Caki2 (cell line): ENCODE data around the gene ERICH4. TPM values are rescaled to one million over a fixed set of nuclear protein-coding genes. Genes with fewer than 3 reads are reported as not detected.
"Not testable (repeated sequence)": the region's sequence is repeated elsewhere in the genome, so short reads cannot be mapped to it uniquely, and the experiment has no call there.

Source experiments
- DNase-seq: peaks from one replicate; pipeline ENCODE4 v3.0.0-alpha.2; 2015; ENCODE audit warnings: low read depth
- in situ Hi-C: cut with HindIII; loops from 2 replicates; pipeline ENCODE4 v1.10.0; 2016; ENCODE audit warnings: low sequenced_read_pairs, low pct_unique_long_range_greater_than_20kb, mixed read lengths
- total RNA-seq: library from RNA; depleted of rRNA; stranded (reverse); fragments of >200 nt; shearing (Covaris generic); gene quantifications from 2 replicates; pipeline ENCODE4 v1.2.3, GENCODE V29; 2014; ENCODE audit warnings: low replicate concordance; rRNA removed

The ERICH4 gene, protein sequence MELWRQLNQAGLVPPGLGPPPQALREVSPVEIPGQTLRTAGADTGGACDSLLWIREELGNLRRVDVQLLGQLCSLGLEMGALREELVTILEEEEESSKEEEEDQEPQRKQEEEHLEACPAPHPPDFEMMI
- not detected in 2 replicates for total RNA-seq

DNA sequence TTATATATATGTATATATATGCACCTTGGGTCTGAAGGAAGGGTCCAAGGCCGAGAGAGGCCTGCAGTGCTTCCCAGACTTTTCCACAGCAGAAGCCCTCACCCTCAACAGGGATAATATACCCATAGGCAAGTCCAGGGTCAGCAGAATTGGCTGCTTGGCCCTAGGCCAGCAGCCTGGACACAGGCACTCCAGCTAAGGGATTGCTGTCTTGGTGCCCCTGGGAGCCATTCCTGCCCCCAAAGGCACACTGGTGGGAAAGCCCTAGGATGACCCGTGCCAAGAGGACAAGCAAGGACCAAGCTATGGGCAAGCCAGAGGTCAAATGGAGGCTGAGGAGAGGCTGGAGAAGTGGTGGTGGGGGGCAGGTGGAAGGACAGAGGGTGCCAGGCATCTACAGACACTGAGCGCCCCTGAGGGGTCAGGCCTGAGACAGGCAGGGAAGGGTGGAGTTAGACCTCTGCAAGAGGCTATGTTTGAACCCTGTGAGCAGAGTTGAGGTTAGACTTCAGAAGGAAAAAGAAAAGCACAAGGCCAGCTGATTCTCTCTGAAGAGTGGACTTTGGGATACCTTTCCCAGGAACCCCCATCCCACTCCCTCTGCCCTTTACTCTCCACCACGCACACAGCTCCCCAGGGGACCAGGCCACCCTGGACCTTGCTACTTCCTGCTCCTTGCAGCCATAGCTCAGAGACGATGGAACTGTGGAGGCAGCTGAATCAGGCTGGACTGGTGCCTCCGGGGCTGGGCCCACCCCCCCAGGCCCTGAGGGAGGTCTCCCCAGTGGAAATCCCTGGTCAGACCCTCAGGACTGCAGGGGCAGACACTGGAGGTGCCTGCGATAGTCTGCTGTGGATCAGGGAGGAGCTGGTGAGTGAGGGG, at the start of gene ERICH4:
ERICH4 (plus strand) TSS at position 684 of the 883 bp plus-strand sequence; CDS start at position 698, 14 bp downstream.
- in situ Hi-C loops, result no loop called here

GRCh38 chr19:41395355-41395754, 47.6 kb upstream of the ERICH4 start:
- no peak for DNase-seq
- in situ Hi-C loops, result no loop called here

More for the DNA sequence above, at the start of gene ERICH4:
- DNase-seq, result no peak

DNA sequence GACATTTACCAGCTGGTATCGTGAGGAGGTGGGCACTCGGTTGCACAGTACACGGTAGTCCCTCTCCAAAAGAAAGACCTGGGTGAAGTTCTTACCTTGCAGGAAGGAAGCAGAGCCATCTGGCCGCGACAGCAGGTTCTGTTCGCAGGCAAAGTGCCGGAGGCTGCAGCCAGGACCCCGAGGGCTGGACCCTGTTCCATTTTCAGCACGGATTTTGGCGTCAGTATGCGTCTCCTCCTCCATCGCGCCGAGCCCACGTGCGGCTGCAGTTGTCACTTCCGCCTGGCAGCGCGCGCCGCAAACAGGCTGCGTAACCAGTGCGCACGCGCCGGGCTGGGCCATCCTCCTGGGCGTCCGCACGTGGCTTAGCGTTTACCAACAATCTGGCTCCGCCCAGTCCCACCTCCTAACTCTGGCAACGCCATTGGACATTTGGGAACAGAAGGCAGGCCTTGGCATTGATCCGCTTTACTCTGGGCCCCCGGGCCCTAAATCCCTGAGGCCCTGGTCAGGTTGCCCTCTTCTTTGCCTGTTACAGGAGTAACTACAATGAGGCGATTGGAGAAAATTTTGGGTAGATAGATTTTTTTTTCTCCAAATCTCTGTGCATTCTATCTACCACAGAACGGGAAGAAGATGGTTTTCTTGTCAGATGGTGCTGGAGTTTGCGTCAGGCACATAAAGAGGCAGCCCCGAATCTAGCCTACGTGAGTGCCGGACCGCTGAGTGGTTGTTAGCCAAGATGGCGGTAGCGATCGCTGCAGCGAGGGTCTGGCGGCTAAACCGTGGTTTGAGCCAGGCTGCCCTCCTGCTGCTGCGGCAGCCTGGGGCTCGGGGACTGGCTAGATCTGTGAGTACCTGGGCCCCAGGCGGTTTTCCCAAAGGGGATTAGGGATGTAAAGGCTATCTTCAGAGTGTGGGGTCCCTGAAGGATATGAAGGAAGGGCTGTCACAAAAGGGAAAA, 45.6 kb upstream of the ERICH4 start, which contains the start of the genes BCKDHA and EXOSC5:
BCKDHA (plus strand) TSS at position 733 of the 964 bp plus-strand sequence; CDS start at position 743, 10 bp downstream.
EXOSC5 (minus strand) TSS at position 274 of the 964 bp plus-strand sequence; CDS start at position 243, 31 bp downstream.
- in situ Hi-C loops, result no loop called here
- peak; percentile 100 for DNase-seq

DNA sequence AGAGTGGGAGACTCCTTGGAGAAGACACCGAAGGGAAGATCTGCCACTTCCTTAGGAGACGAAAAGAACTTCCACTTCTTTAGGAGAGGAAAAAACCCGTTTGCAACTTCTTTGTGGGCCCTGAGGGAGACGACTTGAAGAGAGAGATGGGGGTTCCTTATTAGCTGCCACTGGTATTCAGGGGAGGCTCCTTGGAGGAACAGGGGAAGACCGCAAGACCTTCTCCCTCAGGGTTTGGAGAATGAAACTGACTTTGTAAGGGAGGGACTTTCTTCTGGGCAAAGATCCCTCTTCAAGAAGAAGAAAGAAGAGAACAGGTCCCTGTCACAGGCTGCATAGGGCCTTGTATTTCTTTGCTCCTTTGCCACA, 44.9 kb upstream of the ERICH4 start:
- in situ Hi-C loops, result no loop called here
- no peak for DNase-seq

DNA sequence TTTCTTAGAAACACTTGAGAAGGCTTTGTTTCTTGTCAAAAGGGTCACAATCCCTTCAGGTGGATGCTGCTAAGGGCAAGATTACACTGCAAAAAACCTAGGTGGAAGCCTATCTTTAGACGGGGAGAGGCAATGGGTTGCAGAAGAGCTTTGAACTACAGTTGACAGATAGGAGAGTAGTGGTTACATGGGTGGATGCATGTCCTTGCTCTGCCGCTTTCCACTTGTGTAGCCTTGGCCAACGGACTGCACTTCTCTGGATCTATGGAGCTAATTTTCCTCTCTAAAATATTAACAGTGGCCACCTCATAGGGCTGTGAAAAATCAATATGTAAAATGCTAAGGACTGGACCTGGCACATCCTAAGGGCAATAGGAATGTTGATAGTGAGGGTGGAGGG, 44.4 kb upstream of the ERICH4 start:
- in situ Hi-C loops, result no loop called here

GRCh38 chr19:41399091-41399490, 43.9 kb upstream of the ERICH4 start:
- DNase-seq, result no peak
- in situ Hi-C loops, result no loop called here

More for the DNA sequence above, 44.4 kb upstream of the ERICH4 start:
- DNase-seq, result no peak

- in situ Hi-C loops, result no loop called here
- no peak for DNase-seq
Measured at GRCh38 chr19:41399525-41399924, 43.4 kb upstream of the ERICH4 start.

DNA sequence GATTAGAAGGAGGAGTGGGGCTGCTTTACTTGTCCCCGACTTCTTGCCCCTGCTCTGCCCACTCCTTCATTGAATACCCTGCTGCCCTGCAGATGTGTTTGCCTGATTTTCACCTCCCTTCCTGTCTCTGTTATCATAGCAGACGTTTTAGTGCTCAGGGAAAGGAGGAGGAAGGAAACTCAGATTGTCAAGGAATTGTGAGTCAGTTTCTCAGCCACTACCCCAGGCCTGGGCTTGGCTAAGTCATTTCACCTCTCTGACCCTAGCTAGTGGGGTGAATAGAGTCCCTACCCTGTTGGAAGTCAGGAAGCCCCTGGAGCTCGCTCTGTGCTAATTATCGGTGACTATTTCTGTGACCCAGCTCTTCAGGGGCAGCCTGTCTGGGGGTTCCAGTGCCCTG, 41.5 kb upstream of the ERICH4 start:
- in situ Hi-C loops, result no loop called here
- DNase-seq, result no peak

DNA sequence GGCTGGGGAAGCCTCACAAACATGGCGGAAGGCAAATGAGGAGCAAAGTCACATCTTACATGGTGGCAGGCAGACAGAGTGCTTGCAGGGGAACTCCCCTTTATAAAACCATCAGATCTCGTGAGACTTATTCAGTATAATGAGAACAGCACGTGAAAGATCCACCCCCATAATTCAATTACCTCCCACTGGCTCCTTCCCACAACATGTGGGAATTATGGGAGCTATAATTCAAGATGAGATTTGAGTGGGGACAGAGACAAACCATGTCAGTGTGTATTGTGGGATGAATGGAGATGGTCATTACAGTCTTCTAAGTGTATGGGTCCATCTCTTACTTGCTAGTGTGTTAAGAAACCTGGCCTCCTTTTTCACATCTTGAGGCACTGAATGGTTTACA, 40.9 kb upstream of the ERICH4 start:
- no peak for DNase-seq
- in situ Hi-C loops, result no loop called here

DNA sequence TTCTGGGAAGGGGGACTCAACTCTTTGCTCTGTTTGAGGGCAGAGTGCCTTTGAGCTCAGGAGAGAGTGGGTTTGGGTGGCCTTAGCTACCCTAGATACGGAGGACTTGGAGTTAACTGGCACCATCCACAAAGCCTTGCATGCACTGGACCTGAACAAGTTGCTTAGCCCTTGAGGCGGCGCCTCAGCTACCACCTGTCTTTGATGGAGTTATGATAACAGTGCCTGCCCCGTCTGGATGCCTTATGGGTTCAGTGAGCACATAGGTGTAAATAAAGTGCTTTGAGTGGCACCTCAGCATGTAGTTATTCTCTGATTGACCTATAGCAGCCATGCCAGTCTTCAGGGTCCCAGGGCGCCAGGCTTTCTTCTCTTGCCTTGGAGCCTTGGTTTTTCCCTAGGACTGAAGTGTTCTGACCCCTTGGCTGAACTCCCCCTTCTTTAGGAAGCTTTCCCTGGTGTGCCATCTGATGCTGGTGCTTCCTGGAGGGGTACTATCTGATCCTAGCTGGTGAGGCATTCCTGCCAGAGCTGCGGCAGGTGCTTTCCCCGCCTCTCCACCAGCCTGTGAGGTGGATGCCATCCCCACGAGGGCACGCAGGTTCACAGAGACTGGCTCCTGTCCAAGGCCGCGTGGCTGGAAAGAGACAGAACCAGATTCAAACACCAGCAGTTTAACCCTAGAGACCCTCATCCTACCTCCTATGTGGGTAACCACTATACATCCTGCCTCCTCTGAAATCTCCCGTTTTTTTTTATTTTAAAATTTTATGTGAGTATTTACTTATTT, 39.6 kb upstream of the ERICH4 start:
- in situ Hi-C loops, result no loop called here
- DNase-seq, result peak; percentile 71

GRCh38 chr19:41405776-41406175, 37.2 kb upstream of the ERICH4 start:
- in situ Hi-C loops, result no loop called here
- DNase-seq, result no peak

GRCh38 chr19:41407271-41407670, 35.7 kb upstream of the ERICH4 start:
- DNase-seq, result peak; percentile 52
- in situ Hi-C loops, result no loop called here

DNA sequence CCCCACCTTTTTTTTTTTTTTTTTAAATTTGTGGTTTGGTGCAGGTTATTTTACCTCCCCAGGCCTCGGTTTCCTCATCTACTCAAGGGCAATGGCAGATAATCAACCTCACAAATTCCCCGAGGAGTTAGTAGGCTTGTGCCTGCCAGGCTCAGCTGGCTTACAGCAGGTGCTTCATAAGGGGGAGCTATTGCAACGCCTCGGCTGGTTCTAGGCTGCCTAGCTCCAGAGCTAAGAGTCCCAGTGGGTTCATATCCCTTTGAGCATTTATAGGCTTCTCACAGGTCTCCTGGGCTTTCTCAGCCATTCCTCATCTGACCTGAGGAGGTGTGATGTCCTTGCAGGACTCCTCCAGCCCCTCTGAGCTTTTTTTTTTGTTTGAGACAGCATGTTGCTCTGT, 34.7 kb upstream of the ERICH4 start:
- in situ Hi-C loops, result no loop called here
- no peak for DNase-seq

DNA sequence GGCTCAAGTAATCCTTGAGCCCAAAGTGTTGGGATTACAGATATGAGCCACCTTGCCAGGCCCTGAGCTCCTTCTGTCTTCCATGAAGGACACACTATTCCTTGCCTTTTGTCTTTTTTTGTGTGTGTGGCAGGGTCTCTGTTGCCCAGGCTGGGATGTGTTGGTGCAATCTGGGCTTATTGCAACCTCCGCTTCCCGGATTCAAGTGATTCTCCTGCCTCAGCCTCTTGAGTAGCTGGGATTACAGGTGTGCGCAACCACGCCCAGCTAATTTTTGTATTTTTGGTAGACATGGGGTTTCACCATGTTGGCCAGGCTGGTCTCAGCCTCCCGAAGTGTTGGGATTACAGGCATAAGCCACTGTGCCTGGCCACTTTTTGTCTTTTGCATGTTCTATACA, 34.1 kb upstream of the ERICH4 start:
- DNase-seq, in situ Hi-C loops: not testable (repeated sequence)

- DNase-seq, result peak; percentile 72
- in situ Hi-C loops, result no loop called here
Measured at GRCh38 chr19:41409288-41409687, 33.7 kb upstream of the ERICH4 start.

DNA sequence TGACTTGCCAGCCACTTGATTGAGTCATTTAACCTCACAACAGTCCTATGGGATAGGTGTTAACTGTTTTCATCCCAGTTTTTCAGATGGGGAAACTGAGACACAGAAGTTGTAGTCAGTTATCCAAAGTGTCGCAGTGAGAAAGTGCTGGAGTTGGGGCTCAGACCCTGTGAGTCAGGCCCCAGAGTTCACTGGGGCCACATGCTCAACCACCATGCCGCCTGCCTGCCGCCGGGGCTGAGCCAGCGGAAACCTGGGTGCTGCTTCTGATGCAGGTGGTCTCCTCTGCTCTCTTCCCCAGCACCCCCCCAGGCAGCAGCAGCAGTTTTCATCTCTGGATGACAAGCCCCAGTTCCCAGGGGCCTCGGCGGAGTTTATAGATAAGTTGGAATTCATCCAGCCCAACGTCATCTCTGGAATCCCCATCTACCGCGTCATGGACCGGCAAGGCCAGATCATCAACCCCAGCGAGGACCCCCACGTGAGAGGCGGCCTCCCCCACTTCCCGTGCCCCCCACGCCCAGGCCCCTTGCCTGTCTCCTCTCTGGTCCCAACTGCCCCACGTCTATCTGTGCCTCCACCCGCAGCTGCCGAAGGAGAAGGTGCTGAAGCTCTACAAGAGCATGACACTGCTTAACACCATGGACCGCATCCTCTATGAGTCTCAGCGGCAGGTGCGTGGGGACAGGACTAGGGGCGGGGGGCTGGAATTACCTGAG, 32.5 kb upstream of the ERICH4 start:
- in situ Hi-C loops, result no loop called here
- DNase-seq, result no peak
